Caco-2 (cell line): ENCODE data around the gene SMYD5. TPM values are rescaled to one million over a fixed set of nuclear protein-coding genes. Genes with fewer than 3 reads are reported as not detected.

Experiments
- BruUV-seq: library from RNA; stranded (reverse); fragments of 400-500 nt; replicated peaks from 2 replicates; lab custom pipeline; 2021; lab: Mats Ljungman, UMichigan
- CTCF ChIA-PET: fragments of 300-600 bp; sonication (Branson Sonifier 250); formaldehyde crosslinking; loops from one replicate; lab custom pipeline; 2022; ENCODE audit warnings: antibody characterized with exemption; lab: Charles Lee
- POLR2A ChIA-PET: fragments of 300-600 bp; sonication (Branson Sonifier 250); formaldehyde crosslinking; loops from one replicate; lab custom pipeline; 2022; ENCODE audit warnings: antibody characterized with exemption; lab: Charles Lee
- DNase-seq, 2 experiments: peaks; one replicate each; pipeline versions ENCODE4 v3.0.0 to v3.0.0-alpha.2; 2020 to 2022
- H3K27me3 ChIP-seq: replicated peaks from 2 replicates; pipeline ENCODE4 v1.6.0; 2011; ENCODE audit warnings: low read length; ENCODE audit not compliant: control insufficient read depth, insufficient read depth
- H3K36me3 ChIP-seq: 2 replicates; pipeline ENCODE4 v1.5.1; 2011; ENCODE audit warnings: low read length; ENCODE audit not compliant: control insufficient read depth, insufficient read depth
- H3K4me1 ChIP-seq: fragments of 250-450 bp; sonication (Bioruptor Pico); 2 replicates; pipeline ENCODE4 v1.5.1; 2020; ENCODE audit warnings: mild to moderate bottlenecking
- H3K4me3 ChIP-seq: 2 replicates; pipeline ENCODE4 v1.5.1; 2011; ENCODE audit warnings: low read depth, mild to moderate bottlenecking, control low read depth, low read length
- H3K9me3 ChIP-seq: fragments of 250-450 bp; sonication (Bioruptor Pico); 2 replicates; pipeline ENCODE4 v1.5.1; 2020; ENCODE audit warnings: mild to moderate bottlenecking, moderate library complexity
- H3K27ac Mint-ChIP-seq: one replicate; pipeline ENCODE4 v1.8.0; 2022; ENCODE audit warnings: mixed read lengths; ENCODE audit not compliant: unreplicated experiment
- H3K27me3 Mint-ChIP-seq: one replicate; pipeline ENCODE4 v1.8.0; 2022; ENCODE audit warnings: mixed read lengths; ENCODE audit not compliant: insufficient read depth, unreplicated experiment
- H3K36me3 Mint-ChIP-seq: one replicate; pipeline ENCODE4 v1.8.0; 2022; ENCODE audit warnings: mild to moderate bottlenecking, mixed read lengths; ENCODE audit not compliant: insufficient read depth, unreplicated experiment
- H3K4me1 Mint-ChIP-seq: one replicate; pipeline ENCODE4 v1.8.0; 2022; ENCODE audit warnings: low read depth, mixed read lengths; ENCODE audit not compliant: unreplicated experiment
- H3K4me3 Mint-ChIP-seq: one replicate; pipeline ENCODE4 v1.8.0; 2022; ENCODE audit warnings: mild to moderate bottlenecking, moderate library complexity, mixed read lengths; ENCODE audit not compliant: unreplicated experiment
- H3K9me3 Mint-ChIP-seq: one replicate; pipeline ENCODE4 v1.8.0; 2022; ENCODE audit warnings: mixed read lengths; ENCODE audit not compliant: unreplicated experiment
- CTCF ChIP-seq, 2 experiments: fragments of 200-600 bp in 1 of 2; IDR thresholded peaks; 1 replicate in 1 of 2; 2 replicates in 1 of 2; pipeline versions ENCODE4 v1.5.1 to v1.8.0; 2011 to 2022; ENCODE audit warnings: antibody characterized with exemption in 1 of 2, control low read depth in 1 of 2, inconsistent platforms in 1 of 2, low read depth in 1 of 2, low read length in 1 of 2, mild to moderate bottlenecking in 1 of 2, moderate library complexity in 1 of 2; ENCODE audit not compliant: insufficient read depth in 1 of 2, severe bottlenecking in 1 of 2, unreplicated experiment in 1 of 2
- intact Hi-C: fragments of 100-400 bp; cut with micrococcal nuclease; formaldehyde crosslinking; loops from one replicate; pipeline ENCODE4 v1.10.0; 2022; ENCODE audit not compliant: unreplicated experiment
- total RNA-seq: library from RNA; stranded (reverse); gene quantifications from 2 replicates; pipeline ENCODE4 v1.2.3, GENCODE V29; 2022

Gene SMYD5
- total RNA-seq, 1 experiment from 2014 or later, result 65.8 TPM

GRCh38 chr2:73223821-73224220 lies 9.8 kb downstream of the SMYD5 start:
- peaks cover 4% of the 10 kb centered on the region for H3K36me3 ChIP-seq
- TF ChIP-seq CTCF (IDR thresholded peaks at IDR 0.05; ENCODE audit: insufficient read depth in 1 of 2, low read depth in 1 of 2, low read length in 1 of 2, severe bottlenecking in 1 of 2, unreplicated experiment in 1 of 2), result no peak

GRCh38 chr2:73225513-73226360 lies 11.7 kb downstream of the SMYD5 start:
- Mint-ChIP-seq H3K27me3 (no peaks in the 10 kb centered on the region), H3K27ac (no peak overlapping the region), H3K9me3 (no peaks in the 10 kb centered on the region), H3K4me3 (no peak overlapping the region), H3K4me1 (no peaks in the 10 kb centered on the region), H3K36me3 (peaks cover 36% of the 10 kb centered on the region)
- H3K36me3 ChIP-seq, result peaks cover 2% of the 10 kb centered on the region
- intact Hi-C loops, result no loop called here
- BruUV-seq, result TSS peak; percentile 12
- no peak overlapping the region for H3K4me3 ChIP-seq
- TF ChIP-seq CTCF (IDR thresholded peaks at IDR 0.05; ENCODE audit: insufficient read depth in 1 of 2, low read depth in 1 of 2, low read length in 1 of 2, severe bottlenecking in 1 of 2, unreplicated experiment in 1 of 2), result no peak
- no peak for DNase-seq
- H3K9me3 ChIP-seq, result no peaks in the 10 kb centered on the region
- ChIA-PET CTCF (no interaction called here), POLR2A (no interaction called here)
- H3K4me1 ChIP-seq, result no peaks in the 10 kb centered on the region
- H3K27me3 ChIP-seq, result no peaks in the 10 kb centered on the region

More at GRCh38 chr2:73223821-73224220, 9.8 kb downstream of the SMYD5 start:
- intact Hi-C loops, result no loop called here
- Mint-ChIP-seq H3K4me3 (no peak overlapping the region), H3K27ac (no peak overlapping the region), H3K4me1 (no peaks in the 10 kb centered on the region), H3K36me3 (peaks cover 37% of the 10 kb centered on the region), H3K9me3 (no peaks in the 10 kb centered on the region), H3K27me3 (no peaks in the 10 kb centered on the region)
- no TSS peak for BruUV-seq
- DNase-seq, result no peak
- no peaks in the 10 kb centered on the region for H3K9me3 ChIP-seq
- POLR2A ChIA-PET, result no interaction called here
- H3K4me1 ChIP-seq, result no peaks in the 10 kb centered on the region
- CTCF ChIA-PET, result no interaction called here
- H3K4me3 ChIP-seq, result no peak overlapping the region
- H3K27me3 ChIP-seq, result no peaks in the 10 kb centered on the region

- no peak for TF ChIP-seq CTCF (IDR thresholded peaks at IDR 0.05; ENCODE audit: insufficient read depth in 1 of 2, low read depth in 1 of 2, low read length in 1 of 2, severe bottlenecking in 1 of 2, unreplicated experiment in 1 of 2)
- ChIA-PET CTCF (no interaction called here), POLR2A (no interaction called here)
- no peak for DNase-seq
- Histone ChIP-seq H3K9me3 (no peaks in the 10 kb centered on the region), H3K27me3 (no peaks in the 10 kb centered on the region), H3K4me1 (no peaks in the 10 kb centered on the region), H3K36me3 (no peaks in the 10 kb centered on the region; the same call in 1 of the 2 replicates), H3K4me3 (no peak overlapping the region)
- Mint-ChIP-seq H3K27ac (no peak overlapping the region), H3K4me3 (no peak overlapping the region), H3K36me3 (peaks cover 28% of the 10 kb centered on the region), H3K27me3 (no peaks in the 10 kb centered on the region), H3K9me3 (no peaks in the 10 kb centered on the region), H3K4me1 (no peaks in the 10 kb centered on the region)
- intact Hi-C loops, result no loop called here
- BruUV-seq, result no TSS peak
These were observed 13.0 kb downstream of the SMYD5 start for GRCh38 chr2:73227086-73227485.
